ENCODE results near the gene WDR27. TPM values are rescaled to one million over a fixed set of nuclear protein-coding genes. Genes with fewer than 3 reads are reported as not detected.

Gene WDR27
- total and polyA plus RNA-seq, 4 donors: 6.9 to 68.1 (median 31.4) TPM

DNA sequence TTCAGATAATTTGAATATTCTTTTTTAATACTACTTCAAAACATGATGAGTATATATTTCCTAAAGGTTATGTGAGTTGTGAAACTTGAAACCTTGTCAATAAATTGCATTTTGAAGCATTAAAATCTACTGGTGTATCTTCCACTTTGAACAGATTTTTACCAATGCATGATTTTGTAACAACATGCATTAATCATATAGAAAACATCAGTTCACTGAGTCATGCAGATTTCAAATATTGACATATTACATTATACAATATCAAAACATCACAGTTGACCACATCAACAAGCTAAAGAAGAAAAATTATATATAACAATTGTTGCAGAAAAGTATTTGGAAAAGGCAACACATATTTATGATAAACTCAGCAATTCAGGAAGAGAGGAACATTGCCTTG, 158.1 kb downstream of the WDR27 start:
- peaks cover 0 to 3% (median 0%) of the 10 kb centered on the region in 4 donors for H3K9me3 ChIP-seq (ENCODE audit: control insufficient read depth in 4 of 4, insufficient read depth in 3 of 4, low read length in 3 of 4)
- no peak overlapping the region for H3K4me3 ChIP-seq
- no peak for ATAC-seq (ENCODE audit: insufficient read depth, low FRiP score)
- no peak overlapping the region for H3K27ac ChIP-seq (ENCODE audit: low read depth in 1 of 2, low read length in 1 of 2)
- H3K4me1 ChIP-seq (ENCODE audit: control insufficient read depth in 5 of 5, insufficient read depth in 5 of 5, low read length in 5 of 5): peaks cover 0 to 11% (median 8%) of the 10 kb centered on the region in 5 donors
- no peak overlapping the region for H3K9ac ChIP-seq (ENCODE audit: insufficient read depth in 1 of 2, low read length in 2 of 2)
- TF ChIP-seq, protein P1, sequence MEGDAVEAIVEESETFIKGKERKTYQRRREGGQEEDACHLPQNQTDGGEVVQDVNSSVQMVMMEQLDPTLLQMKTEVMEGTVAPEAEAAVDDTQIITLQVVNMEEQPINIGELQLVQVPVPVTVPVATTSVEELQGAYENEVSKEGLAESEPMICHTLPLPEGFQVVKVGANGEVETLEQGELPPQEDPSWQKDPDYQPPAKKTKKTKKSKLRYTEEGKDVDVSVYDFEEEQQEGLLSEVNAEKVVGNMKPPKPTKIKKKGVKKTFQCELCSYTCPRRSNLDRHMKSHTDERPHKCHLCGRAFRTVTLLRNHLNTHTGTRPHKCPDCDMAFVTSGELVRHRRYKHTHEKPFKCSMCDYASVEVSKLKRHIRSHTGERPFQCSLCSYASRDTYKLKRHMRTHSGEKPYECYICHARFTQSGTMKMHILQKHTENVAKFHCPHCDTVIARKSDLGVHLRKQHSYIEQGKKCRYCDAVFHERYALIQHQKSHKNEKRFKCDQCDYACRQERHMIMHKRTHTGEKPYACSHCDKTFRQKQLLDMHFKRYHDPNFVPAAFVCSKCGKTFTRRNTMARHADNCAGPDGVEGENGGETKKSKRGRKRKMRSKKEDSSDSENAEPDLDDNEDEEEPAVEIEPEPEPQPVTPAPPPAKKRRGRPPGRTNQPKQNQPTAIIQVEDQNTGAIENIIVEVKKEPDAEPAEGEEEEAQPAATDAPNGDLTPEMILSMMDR (IDR thresholded peaks at IDR 0.05; ENCODE audit: control extremely low read depth, extremely low read depth): no peak
- DNase-seq: no peak
- no peaks in the 10 kb centered on the region for H3K36me3 ChIP-seq (ENCODE audit: control insufficient read depth in 4 of 4, insufficient read depth in 4 of 4, low read length in 4 of 4)
- H3K27me3 ChIP-seq (ENCODE audit: control insufficient read depth in 3 of 3, insufficient read depth in 3 of 3, low read length in 2 of 3): no peaks in the 10 kb centered on the region

DNA sequence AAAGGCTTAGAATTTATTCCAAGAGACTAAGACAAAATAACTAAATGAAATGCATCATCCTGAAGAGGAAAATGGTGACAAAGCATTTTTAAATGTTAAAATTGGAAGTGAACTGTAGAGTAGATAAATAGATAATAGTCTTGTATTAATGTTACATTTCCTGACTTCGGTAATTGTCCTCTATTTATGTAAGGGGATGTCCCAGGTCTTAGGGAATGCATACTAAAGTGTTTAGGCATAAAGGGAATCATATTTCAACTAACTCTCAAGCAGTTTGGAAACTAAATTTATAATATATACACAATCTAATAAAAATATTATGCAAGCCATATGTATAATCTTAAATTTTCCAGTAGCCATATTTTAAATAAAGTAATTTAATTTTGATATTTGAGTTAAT, 159.3 kb downstream of the WDR27 start:
- H3K4me1 ChIP-seq (ENCODE audit: control insufficient read depth in 5 of 5, insufficient read depth in 5 of 5, low read length in 5 of 5): peaks cover 0 to 16% (median 9%) of the 10 kb centered on the region in 5 donors
- peaks cover 0 to under 1% (median 0%) of the 10 kb centered on the region in 4 donors for H3K9me3 ChIP-seq (ENCODE audit: control insufficient read depth in 4 of 4, insufficient read depth in 3 of 4, low read length in 3 of 4)
- H3K36me3 ChIP-seq (ENCODE audit: control insufficient read depth in 4 of 4, insufficient read depth in 4 of 4, low read length in 4 of 4): no peaks in the 10 kb centered on the region
- H3K9ac ChIP-seq (ENCODE audit: insufficient read depth in 1 of 2, low read length in 2 of 2): no peak overlapping the region
- WGBS, 2 donors: 75 to 92% methylated on average over 1 of the region's 1 CpG
- TF ChIP-seq, protein P1 (IDR thresholded peaks at IDR 0.05; ENCODE audit: control extremely low read depth, extremely low read depth): no peak
- H3K4me3 ChIP-seq: no peak overlapping the region
- no peaks in the 10 kb centered on the region for H3K27me3 ChIP-seq (ENCODE audit: control insufficient read depth in 3 of 3, insufficient read depth in 3 of 3, low read length in 2 of 3)
- H3K27ac ChIP-seq (ENCODE audit: low read depth in 1 of 2, low read length in 1 of 2): no peak overlapping the region
- ATAC-seq (ENCODE audit: insufficient read depth, low FRiP score) (no peak), DNase-seq (no peak)

DNA sequence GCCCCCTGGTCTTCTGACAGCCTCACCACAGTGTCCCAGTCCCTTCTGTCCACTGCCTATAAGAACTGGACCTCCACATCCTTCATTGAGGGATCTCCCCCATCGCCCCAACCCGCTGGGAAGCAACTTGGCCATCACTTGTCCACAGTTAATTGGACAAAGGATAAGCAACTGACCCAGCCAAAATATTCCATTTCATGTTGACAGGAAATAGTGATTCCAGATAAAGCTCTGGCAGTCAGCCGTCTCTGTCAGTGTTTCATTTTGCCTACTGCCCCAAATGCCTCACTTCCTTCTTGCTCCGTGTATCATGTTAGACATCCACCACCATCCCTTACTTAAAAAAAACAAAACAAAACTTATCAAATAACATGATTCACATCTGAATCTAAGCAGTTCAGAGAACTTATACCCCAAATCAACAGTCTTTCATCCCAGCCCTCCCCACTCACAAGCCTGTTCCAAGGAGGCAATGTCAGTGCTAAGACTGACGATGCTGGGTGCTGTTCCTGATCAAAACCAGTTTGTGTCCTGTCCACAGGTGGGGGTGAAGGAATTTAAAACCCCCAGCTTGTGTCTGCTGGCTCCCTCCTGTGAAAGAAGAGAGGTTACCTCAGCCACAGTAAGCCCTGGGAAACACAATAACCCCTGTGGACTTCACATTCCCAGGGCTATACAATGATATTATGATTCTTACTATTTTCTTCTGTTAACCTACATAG, 162.5 kb downstream of the WDR27 start:
- Histone ChIP-seq H3K9ac (ENCODE audit: insufficient read depth in 1 of 2, low read length in 2 of 2) (peak overlapping the region in 1 of 2 donors; percentile 26), H3K4me3 (no peak overlapping the region), H3K27me3 (ENCODE audit: control insufficient read depth in 3 of 3, insufficient read depth in 3 of 3, low read length in 2 of 3) (no peaks in the 10 kb centered on the region), H3K4me1 (ENCODE audit: control insufficient read depth in 5 of 5, insufficient read depth in 5 of 5, low read length in 5 of 5) (peaks cover 0 to 16% (median 11%) of the 10 kb centered on the region in 5 donors), H3K9me3 (ENCODE audit: control insufficient read depth in 4 of 4, insufficient read depth in 3 of 4, low read length in 3 of 4) (peaks cover 0 to 8% (median 0%) of the 10 kb centered on the region in 4 donors), H3K36me3 (ENCODE audit: control insufficient read depth in 4 of 4, insufficient read depth in 4 of 4, low read length in 4 of 4) (peaks cover 0 to 5% (median 0%) of the 10 kb centered on the region in 4 donors), H3K27ac (ENCODE audit: low read depth in 1 of 2, low read length in 1 of 2) (peak overlapping the region; percentile 45 to 73)
- no peak for ATAC-seq (ENCODE audit: insufficient read depth, low FRiP score)
- TF ChIP-seq, protein P1 (IDR thresholded peaks at IDR 0.05; ENCODE audit: control extremely low read depth, extremely low read depth): no peak
- WGBS, 2 donors: 60 to 83% methylated on average over 5 of the region's 5 CpGs
- peak; percentile 51 to 91 (median 82) for DNase-seq
